OCI-LY3 (cell line): ENCODE measurements around the gene HOXC9.

Experiments
- EZH2phosphoT487 ChIP-seq: fragments of 200-600 bp; shearing (Covaris generic); IDR thresholded peaks from 2 replicates; pipeline ENCODE4 v1.6.1; 2018; ENCODE audit warnings: antibody characterized with exemption, mixed run types, low read depth
- TF ChIP-seq, protein P1 (sequence below): fragments of 200-600, 300-600 bp; sonication (generic); IDR thresholded peaks from 2 replicates; pipeline ENCODE4 v1.5.1; 2014; ENCODE audit warnings: antibody characterized with exemption, low read length, low read depth

GRCh38 chr12:54014377-54015017, 14.5 kb downstream of the HOXC9 start:
- TF ChIP-seq, protein P1, sequence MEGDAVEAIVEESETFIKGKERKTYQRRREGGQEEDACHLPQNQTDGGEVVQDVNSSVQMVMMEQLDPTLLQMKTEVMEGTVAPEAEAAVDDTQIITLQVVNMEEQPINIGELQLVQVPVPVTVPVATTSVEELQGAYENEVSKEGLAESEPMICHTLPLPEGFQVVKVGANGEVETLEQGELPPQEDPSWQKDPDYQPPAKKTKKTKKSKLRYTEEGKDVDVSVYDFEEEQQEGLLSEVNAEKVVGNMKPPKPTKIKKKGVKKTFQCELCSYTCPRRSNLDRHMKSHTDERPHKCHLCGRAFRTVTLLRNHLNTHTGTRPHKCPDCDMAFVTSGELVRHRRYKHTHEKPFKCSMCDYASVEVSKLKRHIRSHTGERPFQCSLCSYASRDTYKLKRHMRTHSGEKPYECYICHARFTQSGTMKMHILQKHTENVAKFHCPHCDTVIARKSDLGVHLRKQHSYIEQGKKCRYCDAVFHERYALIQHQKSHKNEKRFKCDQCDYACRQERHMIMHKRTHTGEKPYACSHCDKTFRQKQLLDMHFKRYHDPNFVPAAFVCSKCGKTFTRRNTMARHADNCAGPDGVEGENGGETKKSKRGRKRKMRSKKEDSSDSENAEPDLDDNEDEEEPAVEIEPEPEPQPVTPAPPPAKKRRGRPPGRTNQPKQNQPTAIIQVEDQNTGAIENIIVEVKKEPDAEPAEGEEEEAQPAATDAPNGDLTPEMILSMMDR, result no peak
- no peak for TF ChIP-seq EZH2phosphoT487
